T-cell (primary cell): Measurements from ENCODE around the gene IPMK. TPM values are rescaled to one million over a fixed set of nuclear protein-coding genes. Genes with fewer than 3 reads are reported as not detected.

ENCODE experiments used
- ATAC-seq, 4 experiments: fragments of 200-7000 bp in 3 of 4; fragments of 150-1000 bp in 1 of 4; cut with Tn5 transposase; replicated peaks in 1 of 4; 1 replicate in 3 of 4; 2 replicates in 1 of 4; pipeline ENCODE4 v1.10.0; 2021; ENCODE audit warnings: moderate library complexity in 3 of 4, mild to moderate bottlenecking in 2 of 4, moderate number of reproducible peaks in 1 of 4
- CTCF ChIA-PET, 2 donors: fragments of 300-600 bp; sonication (Branson Sonifier 250); formaldehyde crosslinking; loops; one replicate each; lab custom pipeline; 2022; ENCODE audit warnings: antibody characterized with exemption in 2 of 2; lab: Charles Lee
- POLR2A ChIA-PET, 2 donors: fragments of 300-600 bp; sonication (Branson Sonifier 250); formaldehyde crosslinking; loops; one replicate each; lab custom pipeline; 2022; ENCODE audit warnings: antibody characterized with exemption in 2 of 2; lab: Charles Lee
- DNase-seq, 35 experiments: peaks; one replicate each; pipeline versions ENCODE4 v3.0.0 to v3.0.0-alpha.2; 2013 to 2023
- H3K27ac ChIP-seq: one replicate; pipeline ENCODE4 v1.5.1; 2013; ENCODE audit warnings: low read length
- H3K27me3 ChIP-seq, 2 experiments: replicated peaks in 1 of 2; 1 replicate in 1 of 2; 2 replicates in 1 of 2; pipeline versions ENCODE4 v1.6.1 to v1.7.0; 2013; ENCODE audit warnings: low read length in 1 of 2, mixed read lengths in 1 of 2; ENCODE audit not compliant: control insufficient read depth in 2 of 2, insufficient read depth in 2 of 2; ENCODE audit errors: extremely low read depth in 1 of 2
- H3K36me3 ChIP-seq, 2 donors: 1 replicate in 1 of 2; 2 replicates in 1 of 2; pipeline versions ENCODE4 v1.6.1 to v1.7.0; 2013; ENCODE audit warnings: low read length in 1 of 2; ENCODE audit not compliant: control insufficient read depth in 2 of 2, insufficient read depth in 1 of 2; ENCODE audit errors: extremely low read depth in 1 of 2
- H3K4me1 ChIP-seq, 2 experiments: 1 replicate in 1 of 2; 2 replicates in 1 of 2; pipeline versions ENCODE4 v1.6.1 to v1.7.0; 2013; ENCODE audit warnings: low read length in 2 of 2, mixed read lengths in 1 of 2; ENCODE audit not compliant: insufficient read depth in 2 of 2, control insufficient read depth in 1 of 2; ENCODE audit errors: extremely low read depth in 1 of 2
- H3K4me3 ChIP-seq, 2 donors: 1 replicate in 1 of 2; 2 replicates in 1 of 2; pipeline versions ENCODE4 v1.5.1 to v1.7.0; 2013; ENCODE audit warnings: mild to moderate bottlenecking in 2 of 2, low read length in 1 of 2, moderate library complexity in 1 of 2; ENCODE audit not compliant: control insufficient read depth in 1 of 2; ENCODE audit errors: extremely low read depth in 1 of 2
- H3K9me3 ChIP-seq: 2 replicates; pipeline ENCODE4 v1.7.0; 2013
- H3K27ac Mint-ChIP-seq, 2 donors: one replicate each; pipeline ENCODE4 v1.8.0; 2020 to 2021; ENCODE audit warnings: mild to moderate bottlenecking in 2 of 2, mixed read lengths in 2 of 2
- H3K27me3 Mint-ChIP-seq, 2 donors: one replicate each; pipeline ENCODE4 v1.8.0; 2021 to 2022; ENCODE audit warnings: mixed read lengths in 2 of 2
- H3K36me3 Mint-ChIP-seq: one replicate; pipeline ENCODE4 v1.8.0; 2021; ENCODE audit warnings: mixed read lengths
- H3K4me1 Mint-ChIP-seq, 3 donors: one replicate each; pipeline ENCODE4 v1.8.0; 2020 to 2022; ENCODE audit warnings: mixed read lengths in 3 of 3, mild to moderate bottlenecking in 1 of 3
- H3K4me3 Mint-ChIP-seq, 3 donors: one replicate each; pipeline ENCODE4 v1.8.0; 2020 to 2022; ENCODE audit warnings: mild to moderate bottlenecking in 3 of 3, mixed read lengths in 3 of 3, moderate library complexity in 3 of 3
- H3K9me3 Mint-ChIP-seq, 3 donors: one replicate each; pipeline ENCODE4 v1.8.0; 2020 to 2022; ENCODE audit warnings: mixed read lengths in 3 of 3
- WGBS: methylation state at CpG from one replicate; pipeline ENCODE4 v1.1.5; 2013; ENCODE audit warnings: missing lambda C conversion rate; ENCODE audit not compliant: insufficient coverage; 5-methylcytosine and 5-hydroxymethylcytosine counted together
- total RNA-seq, 35 experiments: library from RNA in 6 of 35; stranded (reverse) in 6 of 35; fragments of 120-200 nt in 1 of 35; gene quantifications; one replicate each; pipeline versions ENCODE4 v1.2.1 to v1.2.4 and lab custom pipeline; 2013 to 2026

Gene IPMK
- total RNA-seq, 5 donors from 2014 or later (not counting 1 experiment from before 2014, with no cell fraction given), result 3.7 to 5.3 (median 4.3) TPM

GRCh38 chr10:58269782-58270290, 2.1 kb upstream of the IPMK start:
- peak overlapping the region; percentile 94 to 99 (median 96) for H3K4me3 Mint-ChIP-seq
- Histone ChIP-seq H3K4me3 (peak overlapping the region; percentile 54 to 98), H3K36me3 (no peaks in the 10 kb centered on the region), H3K9me3 (no peaks in the 10 kb centered on the region), H3K27ac (no peak overlapping the region), H3K4me1 (peaks cover 21 to 28% of the 10 kb centered on the region in 2 experiments), H3K27me3 (no peaks in the 10 kb centered on the region)
- ATAC-seq (no peak), DNase-seq (no peak)
- no peaks in the 10 kb centered on the region for H3K9me3 Mint-ChIP-seq
- 20% methylated on average over 1 of the region's 12 CpGs for WGBS
- CTCF ChIA-PET, result interaction anchor here in 1 of 2 donors (0.5 to 2.3 kb wide), 3 partner anchors 21 to 115 kb away, joined by 3 to 15 read pairs (median 4); partner anchors contain the start of gene TFAM
- H3K36me3 Mint-ChIP-seq, result no peaks in the 10 kb centered on the region
- peaks cover 35 to 49% (median 40%) of the 10 kb centered on the region in 3 donors for H3K4me1 Mint-ChIP-seq
- POLR2A ChIA-PET, result interaction anchor here in 1 of 2 donors (0.5 kb wide), 1 partner anchor 1607 kb away, joined by 4 read pairs; no protein-coding TSS in a partner anchor
- no peaks in the 10 kb centered on the region for H3K27me3 Mint-ChIP-seq
- H3K27ac Mint-ChIP-seq, result peak overlapping the region in 1 of 2 donors; percentile 94

GRCh38 chr10:58268946-58269781, 1.5 kb upstream of the IPMK start, which contains the start of gene CISD1:
CISD1 (plus strand) TSS chr10:58269162; CDS start chr10:58269274, 112 bp downstream.
- Mint-ChIP-seq H3K9me3 (no peaks in the 10 kb centered on the region), H3K27ac (peak within 1 kb of the TSS; percentile 91 to 94), H3K36me3 (no peaks in the 10 kb centered on the region), H3K27me3 (no peaks in the 10 kb centered on the region), H3K4me3 (peak within 1 kb of the TSS; percentile 94 to 99 (median 96)), H3K4me1 (peaks cover 42 to 56% (median 47%) of the 10 kb centered on the region in 3 donors)
- Histone ChIP-seq H3K27me3 (no peaks in the 10 kb centered on the region), H3K9me3 (no peaks in the 10 kb centered on the region), H3K27ac (peak within 1 kb of the TSS; percentile 85), H3K4me1 (peaks cover 21 to 29% of the 10 kb centered on the region in 2 experiments), H3K36me3 (no peaks in the 10 kb centered on the region), H3K4me3 (peak within 1 kb of the TSS; percentile 54 to 98)
- ATAC-seq (peak; percentile 72 to 73 (median 72)), DNase-seq (peak; percentile 79 to 99 (median 91))
- CTCF ChIA-PET, result interaction anchor here (0.5 to 2.3 kb wide), 9 partner anchors 22 to 1639 kb away, joined by 3 to 15 read pairs (median 4); partner anchors contain the start of gene TFAM (in 1 of the 2)
- POLR2A ChIA-PET, result interaction anchor here (0.5 to 1.2 kb wide), 6 partner anchors 8 to 1607 kb away, joined by 3 to 5 read pairs (median 4); partner anchors contain the start of gene TFAM (in 1 of the 2)
- WGBS, result under 1% methylated on average over 52 of the region's 66 CpGs

- CTCF ChIA-PET, result interaction anchor here (0.6 to 2.3 kb wide), 9 partner anchors 22 to 1639 kb away, joined by 3 to 15 read pairs (median 3); partner anchors contain the start of gene TFAM (in 2 of the 2)
- Histone ChIP-seq H3K27ac (peak overlapping the region; percentile 85), H3K36me3 (no peaks in the 10 kb centered on the region), H3K9me3 (no peaks in the 10 kb centered on the region), H3K27me3 (no peaks in the 10 kb centered on the region), H3K4me3 (peak overlapping the region; percentile 49 to 98), H3K4me1 (peaks cover 21 to 29% of the 10 kb centered on the region in 2 experiments)
- no peaks in the 10 kb centered on the region for H3K27me3 Mint-ChIP-seq
- H3K9me3 Mint-ChIP-seq, result no peaks in the 10 kb centered on the region
- peak overlapping the region; percentile 94 to 99 (median 96) for H3K4me3 Mint-ChIP-seq
- H3K27ac Mint-ChIP-seq, result peak overlapping the region; percentile 91 to 94
- POLR2A ChIA-PET, result interaction anchor here (0.5 to 1.2 kb wide), 4 partner anchors 8 to 117 kb away, joined by 3 to 5 read pairs (median 4); partner anchors contain the start of gene TFAM (in 1 of the 2)
- H3K36me3 Mint-ChIP-seq, result no peaks in the 10 kb centered on the region
- no peak for DNase-seq
- H3K4me1 Mint-ChIP-seq, result peaks cover 49 to 56% (median 52%) of the 10 kb centered on the region in 3 donors
- WGBS, result 0% methylated on average over 3 of the region's 13 CpGs
- peak in 1 of 4 experiments; percentile 0 for ATAC-seq
Observed at GRCh38 chr10:58268454-58268945, 806 bp upstream of the IPMK start.

- H3K9me3 Mint-ChIP-seq, result no peaks in the 10 kb centered on the region
- Histone ChIP-seq H3K4me3 (peak overlapping the region; percentile 74 to 92), H3K4me1 (peaks cover 21 to 29% of the 10 kb centered on the region in 2 experiments), H3K27ac (peak overlapping the region; percentile 84), H3K9me3 (no peaks in the 10 kb centered on the region), H3K36me3 (no peaks in the 10 kb centered on the region), H3K27me3 (no peaks in the 10 kb centered on the region)
- WGBS, result under 1% methylated on average over 45 of the region's 53 CpGs
- no peaks in the 10 kb centered on the region for H3K27me3 Mint-ChIP-seq
- ChIA-PET POLR2A (interaction anchor here in 1 of 2 donors (0.7 kb wide), 1 partner anchor 117 kb away, joined by 3 read pairs; no protein-coding TSS in a partner anchor), CTCF (no interaction called here)
- DNase-seq (peak in 32 of 35 experiments; percentile 6 to 60 (median 24)), ATAC-seq (peak; percentile 1 to 9 (median 6))
- peak overlapping the region; percentile 88 to 91 for H3K27ac Mint-ChIP-seq
- peak overlapping the region; percentile 96 to 99 (median 97) for H3K4me3 Mint-ChIP-seq
- H3K36me3 Mint-ChIP-seq, result no peaks in the 10 kb centered on the region
- H3K4me1 Mint-ChIP-seq, result peaks cover 50 to 57% (median 56%) of the 10 kb centered on the region in 3 donors
Observed at GRCh38 chr10:58266826-58267712, 625 bp downstream of the IPMK start.

GRCh38 chr10:58266003-58266825, 1.5 kb downstream of the IPMK start:
- peak overlapping the region; percentile 74 to 92 for H3K4me3 ChIP-seq
- Mint-ChIP-seq H3K4me1 (peaks cover 54 to 57% (median 55%) of the 10 kb centered on the region in 3 donors), H3K27ac (peak overlapping the region; percentile 88 to 91), H3K27me3 (no peaks in the 10 kb centered on the region), H3K4me3 (peak overlapping the region; percentile 96 to 99 (median 97)), H3K9me3 (no peaks in the 10 kb centered on the region), H3K36me3 (no peaks in the 10 kb centered on the region)
- peak in 1 of 4 experiments; percentile 9 for ATAC-seq
- no peaks in the 10 kb centered on the region for H3K9me3 ChIP-seq
- peak in 14 of 35 experiments; percentile 6 to 68 (median 19) for DNase-seq
- CTCF ChIA-PET, result no interaction called here
- POLR2A ChIA-PET, result interaction anchor here in 1 of 2 donors (0.7 kb wide), 1 partner anchor 118 kb away, joined by 3 read pairs; no protein-coding TSS in a partner anchor
- peak overlapping the region; percentile 84 for H3K27ac ChIP-seq
- WGBS, result 0% methylated on average over 6 of the region's 14 CpGs
- H3K27me3 ChIP-seq, result no peaks in the 10 kb centered on the region
- H3K4me1 ChIP-seq, result peaks cover 21 to 29% of the 10 kb centered on the region in 2 experiments
- no peaks in the 10 kb centered on the region for H3K36me3 ChIP-seq
